Neural cell (in vitro differentiated cells): ENCODE results near the gene GINS2. TPM values are rescaled to one million over a fixed set of nuclear protein-coding genes. Genes with fewer than 3 reads are reported as not detected.

Experiments
- H2AFZ ChIP-seq: fragments of 200-600, 300-800 bp; sonication (generic), shearing (Covaris generic); 2 replicates; pipeline ENCODE4 v1.6.0; 2014; ENCODE audit warnings: low read depth, mild to moderate bottlenecking, antibody characterized with exemption, low read length, moderate library complexity
- H3F3A ChIP-seq: fragments of 200-600 bp; shearing (Covaris generic); 2 replicates; pipeline ENCODE4 v1.6.1; 2016; ENCODE audit warnings: mild to moderate bottlenecking, moderate library complexity, mixed read lengths, antibody characterized with exemption, low read length; ENCODE audit not compliant: insufficient read depth, poor library complexity, severe bottlenecking
- H3K27ac ChIP-seq: fragments of 200-600, 300-800 bp; sonication (generic), shearing (Covaris generic); 2 replicates; pipeline ENCODE4 v1.5.1; 2014; ENCODE audit warnings: mild to moderate bottlenecking, low read length, moderate library complexity
- H3K27me3 ChIP-seq: fragments of 300-800, 200-600 bp; sonication (generic), shearing (Covaris generic); 2 replicates; pipeline ENCODE4 v1.6.0; 2014; ENCODE audit warnings: mild to moderate bottlenecking, low read depth, low read length, moderate library complexity; ENCODE audit not compliant: insufficient read depth
- H3K36me3 ChIP-seq: fragments of 300-800, 200-600 bp; sonication (generic), shearing (Covaris generic); 2 replicates; pipeline ENCODE4 v1.5.1; 2014; ENCODE audit warnings: mild to moderate bottlenecking, antibody characterized with exemption, low read length, moderate library complexity; ENCODE audit not compliant: insufficient read depth
- H3K4me2 ChIP-seq: fragments of 300-800, 200-600 bp; sonication (generic), shearing (Covaris generic); 2 replicates; pipeline ENCODE4 v1.6.0; 2014; ENCODE audit warnings: mild to moderate bottlenecking, low read length
- H3K4me3 ChIP-seq: fragments of 300-800, 200-600 bp; sonication (generic), shearing (Covaris generic); 2 replicates; pipeline ENCODE4 v1.5.1; 2014; ENCODE audit warnings: mild to moderate bottlenecking, low read length, moderate library complexity
- H3K79me2 ChIP-seq: fragments of 200-600 bp; shearing (Covaris generic); replicated peaks from 2 replicates; pipeline ENCODE4 v1.6.0; 2014; ENCODE audit warnings: mild to moderate bottlenecking, low read length, moderate library complexity; ENCODE audit not compliant: insufficient read depth
- H3K9ac ChIP-seq: fragments of 300-800, 200-600 bp; sonication (generic), shearing (Covaris generic); 2 replicates; pipeline ENCODE4 v1.6.1; 2016; ENCODE audit warnings: mild to moderate bottlenecking, low read length, mixed read lengths
- H3K9me2 ChIP-seq: fragments of 200-600 bp; shearing (Covaris generic); 2 replicates; pipeline ENCODE4 v1.6.1; 2016; ENCODE audit warnings: mild to moderate bottlenecking, low read length, mixed read lengths; ENCODE audit not compliant: insufficient read depth
- H3K9me3 ChIP-seq: fragments of 200-600, 300-800 bp; sonication (generic), shearing (Covaris generic); 2 replicates; pipeline ENCODE4 v1.6.1; 2016; ENCODE audit warnings: mild to moderate bottlenecking, mixed run types, low read length, moderate library complexity, mixed read lengths
- H4K20me1 ChIP-seq: fragments of 200-600 bp; shearing (Covaris generic); 2 replicates; pipeline ENCODE4 v1.6.1; 2016; ENCODE audit warnings: mild to moderate bottlenecking, mixed run types; ENCODE audit not compliant: insufficient read depth
- CTCF ChIP-seq: fragments of 450-650 bp; IDR thresholded peaks from 2 replicates; pipeline ENCODE4 v1.5.1; 2014; ENCODE audit warnings: antibody characterized with exemption, mild to moderate bottlenecking, moderate library complexity; ENCODE audit not compliant: poor library complexity, severe bottlenecking
- EP300 ChIP-seq: fragments of 450-650 bp; conservative IDR thresholded peaks from 2 replicates; pipeline ENCODE4 v1.6.1; 2014; ENCODE audit warnings: antibody characterized with exemption, mild to moderate bottlenecking, moderate library complexity; ENCODE audit not compliant: poor library complexity, severe bottlenecking
- EZH2 ChIP-seq: fragments of 200-600, 300-800 bp; shearing (Covaris generic), sonication (generic); IDR thresholded peaks from 2 replicates; pipeline ENCODE4 v1.6.1; 2014; ENCODE audit warnings: antibody characterized with exemption, low read length, borderline replicate concordance, mild to moderate bottlenecking; ENCODE audit not compliant: insufficient read depth, poor library complexity, severe bottlenecking
- MXI1 ChIP-seq: fragments of 450-650 bp; conservative IDR thresholded peaks from 2 replicates; pipeline ENCODE4 v1.6.1; 2014; ENCODE audit warnings: antibody characterized with exemption, mild to moderate bottlenecking; ENCODE audit not compliant: poor library complexity, severe bottlenecking
- POLR2AphosphoS5 ChIP-seq: IDR thresholded peaks from 2 replicates; pipeline ENCODE4 v1.6.1; 2012
- RAD21 ChIP-seq: fragments of 450-650 bp; conservative IDR thresholded peaks from 2 replicates; pipeline ENCODE4 v1.6.1; 2014; ENCODE audit warnings: antibody characterized with exemption, mild to moderate bottlenecking, moderate library complexity
- REST ChIP-seq: IDR thresholded peaks from 2 replicates; pipeline ENCODE4 v1.6.1; 2012; ENCODE audit warnings: borderline replicate concordance
- SMC3 ChIP-seq: fragments of 450-650 bp; conservative IDR thresholded peaks from 2 replicates; pipeline ENCODE4 v1.6.1; 2014; ENCODE audit warnings: antibody characterized with exemption, mild to moderate bottlenecking, moderate library complexity; ENCODE audit not compliant: poor library complexity
- TAF1 ChIP-seq: IDR thresholded peaks from 2 replicates; pipeline ENCODE4 v1.6.1; 2012; ENCODE audit warnings: low read depth
- polyA plus RNA-seq: library from polyadenylated mRNA; depleted of rRNA; stranded (reverse); fragments of >200 nt; gene quantifications from 2 replicates; pipeline ENCODE4 v1.2.3, GENCODE V29; 2014

Gene GINS2
- polyA plus RNA-seq, 1 donor from 2014 or later, result 9.2 TPM

GRCh38 chr16:85650135-85650843 lies 38.5 kb downstream of the GINS2 start:
- H4K20me1 ChIP-seq, result no peaks in the 10 kb centered on the region
- no peaks in the 10 kb centered on the region for H3K9me2 ChIP-seq
- H2AFZ ChIP-seq, result no peak overlapping the region
- H3K79me2 ChIP-seq, result no peaks in the 10 kb centered on the region
- TF ChIP-seq RAD21 (no peak), MXI1 (no peak), TAF1 (no peak), EZH2 (no peak), EP300 (no peak), SMC3 (no peak), REST (no peak), POLR2AphosphoS5 (no peak), CTCF (no peak)
- no peak overlapping the region for H3K4me2 ChIP-seq
- no peak overlapping the region for H3K4me3 ChIP-seq
- no peak overlapping the region for H3K9ac ChIP-seq
- H3K27me3 ChIP-seq, result no peaks in the 10 kb centered on the region
- H3K27ac ChIP-seq, result peak overlapping the region; percentile 16
- H3K36me3 ChIP-seq, result no peaks in the 10 kb centered on the region
- H3F3A ChIP-seq, result no peaks in the 10 kb centered on the region
- no peaks in the 10 kb centered on the region for H3K9me3 ChIP-seq

GRCh38 chr16:85649411-85650134 lies 39.2 kb downstream of the GINS2 start:
- Histone ChIP-seq H2AFZ (no peak overlapping the region), H3K4me2 (no peak overlapping the region), H3F3A (no peaks in the 10 kb centered on the region), H3K4me3 (no peak overlapping the region), H3K9ac (no peak overlapping the region), H3K27me3 (no peaks in the 10 kb centered on the region), H4K20me1 (no peaks in the 10 kb centered on the region), H3K79me2 (peaks cover 3% of the 10 kb centered on the region), H3K9me3 (no peaks in the 10 kb centered on the region), H3K27ac (no peak overlapping the region), H3K9me2 (no peaks in the 10 kb centered on the region), H3K36me3 (no peaks in the 10 kb centered on the region)
- TF ChIP-seq REST (no peak), EP300 (no peak), MXI1 (no peak), CTCF (no peak), EZH2 (no peak), RAD21 (no peak), SMC3 (no peak)
